NCI-H460 (cell line): ENCODE measurements around the gene ADCK1. TPM values are rescaled to one million over a fixed set of nuclear protein-coding genes. Genes with fewer than 3 reads are reported as not detected.
"Not testable (repeated sequence)": the region's sequence is repeated elsewhere in the genome, so short reads cannot be mapped to it uniquely, and the experiment has no call there.

Experiments used
- DNase-seq: peaks from one replicate; pipeline ENCODE4 v3.0.0-alpha.2; 2016; ENCODE audit warnings: low read depth; ENCODE audit errors: extremely low read depth
- total RNA-seq: library from RNA; depleted of rRNA; stranded (reverse); fragments of >200 nt; shearing (Covaris generic); gene quantifications from 2 replicates; pipeline ENCODE4 v1.2.3, GENCODE V29; 2014

ADCK1 gene
- total RNA-seq, 1 experiment from 2014 or later = 6.7 TPM

DNA sequence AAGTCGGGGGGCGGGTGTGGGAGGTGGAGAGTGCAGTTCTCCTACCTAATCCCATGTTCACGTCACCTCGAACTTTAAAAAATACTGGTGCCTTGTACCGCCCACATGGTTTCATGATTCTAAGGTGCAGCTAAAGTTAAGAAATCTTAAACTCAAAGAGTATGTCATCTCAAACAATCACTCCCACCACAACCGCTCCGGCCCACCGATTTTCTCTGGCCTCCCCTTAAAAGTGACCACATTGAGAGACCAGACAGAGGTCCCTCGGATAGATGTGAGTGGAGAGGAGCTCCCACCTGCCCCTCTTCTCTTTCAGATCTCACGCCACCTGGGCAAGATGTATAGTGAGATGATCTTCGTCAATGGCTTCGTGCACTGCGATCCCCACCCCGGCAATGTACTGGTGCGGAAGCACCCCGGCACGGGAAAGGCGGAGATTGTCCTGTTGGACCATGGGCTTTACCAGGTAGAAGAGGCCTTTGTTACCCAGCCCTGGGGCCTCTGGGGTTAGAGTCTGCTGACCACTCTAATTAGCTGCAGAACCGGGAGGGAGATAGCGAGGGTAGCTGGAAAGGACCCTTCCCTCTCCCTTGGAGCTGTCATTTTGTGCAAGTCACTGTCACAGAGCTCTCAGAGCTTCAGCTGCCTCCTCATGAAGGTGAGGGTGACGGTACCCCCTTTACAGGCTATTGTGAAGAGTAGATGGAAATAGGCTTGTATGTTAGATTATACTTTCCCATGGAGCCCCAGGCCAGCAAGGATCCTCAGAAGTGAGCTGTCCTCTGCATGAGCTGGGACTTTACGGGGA is 124.4 kb downstream of the ADCK1 start:
- no peak for DNase-seq

DNA sequence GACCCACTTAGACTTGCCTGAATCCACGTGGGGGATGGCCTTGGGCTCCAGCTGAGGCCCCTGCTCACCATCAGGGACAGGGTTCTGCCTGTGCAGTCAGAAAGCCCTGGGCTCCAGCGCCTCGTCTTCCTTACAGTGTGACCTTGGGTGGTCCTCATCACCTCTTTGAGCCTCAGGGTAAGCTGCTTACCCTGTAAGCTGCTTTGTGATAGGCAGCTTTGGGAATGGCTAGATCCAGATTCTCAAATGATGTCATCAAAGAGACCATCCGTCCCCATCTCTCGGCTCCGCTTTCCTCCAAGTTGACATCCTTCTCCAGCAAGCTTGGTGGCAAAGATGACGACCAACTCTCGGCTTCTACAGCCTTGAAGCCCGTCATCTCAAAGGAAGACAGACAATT is 127.0 kb downstream of the ADCK1 start:
- no peak for DNase-seq

DNA sequence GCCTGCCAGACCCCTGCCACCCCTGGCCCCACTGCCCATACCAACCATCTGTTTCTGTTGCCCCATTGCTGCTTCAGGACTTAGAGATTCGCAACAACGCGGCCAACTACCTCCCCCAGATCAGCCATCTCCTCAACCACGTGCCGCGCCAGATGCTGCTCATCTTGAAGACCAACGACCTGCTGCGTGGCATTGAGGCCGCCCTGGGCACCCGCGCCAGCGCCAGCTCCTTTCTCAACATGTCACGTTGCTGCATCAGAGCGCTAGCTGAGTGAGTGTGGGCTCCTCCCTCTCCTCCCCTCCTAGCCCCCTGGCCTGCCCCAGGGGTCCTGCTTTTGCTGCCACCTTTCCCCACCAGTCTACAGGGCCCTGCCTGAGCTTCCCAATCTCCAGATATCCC is 131.5 kb downstream of the ADCK1 start:
- no peak for DNase-seq

DNA sequence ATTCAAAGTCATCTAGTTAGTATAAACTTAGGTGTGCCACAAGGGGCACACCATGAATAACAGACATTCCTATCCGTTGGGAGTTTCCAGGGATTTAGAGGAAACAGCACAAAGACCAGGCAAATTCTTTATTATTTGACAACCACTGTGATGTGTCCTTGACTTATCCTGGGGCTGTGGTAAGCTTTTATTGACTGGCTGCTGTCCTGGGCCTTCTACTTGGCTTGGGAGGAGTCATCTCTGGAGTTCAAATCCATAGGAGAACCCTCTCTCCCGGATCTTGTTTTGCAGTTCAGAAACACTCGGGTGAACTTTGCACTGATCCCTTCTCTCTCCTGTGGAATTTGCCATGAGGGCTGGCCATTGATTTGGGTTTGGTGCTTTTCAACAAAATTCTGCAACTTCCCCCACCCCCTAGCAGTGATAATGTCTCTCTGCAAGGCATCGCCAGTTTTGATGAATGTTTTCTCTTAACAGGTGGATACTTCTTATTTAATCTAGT is 136.3 kb downstream of the ADCK1 start:
- no peak for DNase-seq

DNA sequence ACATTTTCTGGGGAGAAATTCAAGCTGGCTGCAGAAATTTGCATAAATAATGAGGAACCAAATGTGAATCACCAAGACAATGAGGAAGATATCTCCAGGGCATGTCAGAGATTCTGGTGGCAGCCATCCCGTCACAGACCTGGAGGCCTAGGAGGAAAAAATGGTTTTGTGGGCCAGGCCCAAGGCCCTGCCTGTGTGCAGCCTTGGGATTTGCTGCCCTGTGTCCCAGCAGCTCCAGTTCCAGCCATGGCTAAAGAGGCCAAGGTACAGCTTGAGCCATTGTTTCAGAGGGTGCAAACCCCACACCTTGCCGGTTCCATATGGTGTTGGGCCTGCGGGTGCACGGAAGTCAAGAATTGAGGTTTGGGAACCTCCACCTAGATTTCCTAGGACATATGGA is 147.5 kb downstream of the ADCK1 start:
- no peak for DNase-seq

DNA sequence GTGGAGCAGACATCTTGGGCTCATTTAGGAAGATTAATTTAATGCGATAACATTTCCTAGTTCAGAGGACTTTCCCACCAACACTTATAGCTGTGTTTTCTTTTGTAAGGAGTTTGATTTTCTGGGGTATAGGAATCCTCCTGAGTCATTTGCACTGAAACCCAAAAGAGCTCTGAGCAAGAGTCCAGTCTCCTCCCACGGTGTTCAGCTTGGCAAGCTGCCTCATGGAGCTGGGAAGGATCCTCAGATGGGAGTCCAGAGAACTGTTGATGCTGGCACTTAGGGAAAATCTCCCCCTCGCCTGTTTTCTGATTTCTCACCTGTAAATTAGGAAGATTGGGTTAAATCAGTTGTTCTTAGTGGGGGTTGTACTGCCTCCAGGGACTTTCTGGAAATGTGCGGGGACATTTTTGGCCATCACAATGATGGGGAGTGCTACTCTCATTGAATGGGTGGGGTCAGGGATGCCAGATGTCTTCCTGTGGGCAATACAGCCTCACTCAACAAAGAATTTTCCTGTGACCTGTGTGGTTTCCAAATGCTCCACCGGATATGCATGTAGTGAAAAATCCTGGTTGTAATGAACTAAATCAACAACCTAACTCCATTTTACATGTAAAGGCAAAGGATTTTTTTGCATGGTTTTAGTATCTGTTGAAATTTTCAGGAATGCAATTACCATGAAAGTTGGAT is 150.6 kb downstream of the ADCK1 start:
- no peak for DNase-seq

DNA sequence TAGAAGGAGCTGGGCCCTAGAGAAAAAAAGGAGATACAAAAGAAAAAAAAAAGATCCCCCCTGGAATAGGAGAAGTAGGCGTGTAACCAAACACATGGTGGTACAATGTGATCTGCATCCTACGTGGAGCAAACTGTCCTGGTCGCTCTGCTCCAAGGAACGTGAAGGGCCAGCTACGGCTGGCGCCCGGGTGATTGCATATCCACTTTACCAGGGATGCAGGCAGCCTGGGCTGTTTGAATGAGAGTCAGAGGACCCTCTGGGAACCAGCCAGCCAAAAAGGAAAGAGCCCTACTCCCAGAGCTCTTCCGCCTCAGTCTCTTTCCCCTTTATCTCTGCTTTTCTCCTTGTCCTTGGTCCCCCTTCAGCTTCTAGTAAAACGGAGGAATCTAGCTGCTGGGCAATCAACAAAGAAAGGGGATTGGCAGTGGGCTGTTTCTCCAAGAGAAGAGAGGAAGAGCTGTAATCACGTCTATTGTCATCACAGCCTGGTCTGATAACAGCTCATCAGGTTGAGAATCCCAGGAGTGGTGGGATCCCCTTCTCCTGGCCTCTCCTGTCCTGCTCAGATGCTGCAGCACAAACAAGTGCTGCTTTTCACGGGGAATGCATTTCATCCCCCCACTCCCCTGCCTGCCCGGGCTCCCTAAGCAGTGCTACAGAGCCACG is 156.0 kb downstream of the ADCK1 start:
- DNase-seq = no peak

DNA sequence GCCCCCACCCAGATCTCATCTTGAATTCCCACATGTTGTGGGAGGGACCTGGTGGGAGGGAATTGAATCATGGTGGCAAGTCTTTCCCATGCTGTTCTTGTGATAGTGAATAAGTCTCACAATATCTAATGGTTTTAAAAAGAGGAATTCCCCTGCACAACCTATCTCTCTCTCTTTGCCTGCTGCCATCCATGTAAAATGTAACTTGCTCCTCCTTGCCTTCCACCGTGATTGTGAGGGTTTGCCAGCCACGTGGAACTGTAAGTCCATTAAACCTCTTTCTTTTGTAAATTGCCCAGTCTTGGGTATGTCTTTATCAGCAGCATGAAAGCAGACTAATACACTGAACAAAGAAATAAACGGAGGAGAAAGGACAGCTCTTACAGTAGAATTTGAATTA is 159.8 kb downstream of the ADCK1 start:
- DNase-seq = not testable (repeated sequence)

DNA sequence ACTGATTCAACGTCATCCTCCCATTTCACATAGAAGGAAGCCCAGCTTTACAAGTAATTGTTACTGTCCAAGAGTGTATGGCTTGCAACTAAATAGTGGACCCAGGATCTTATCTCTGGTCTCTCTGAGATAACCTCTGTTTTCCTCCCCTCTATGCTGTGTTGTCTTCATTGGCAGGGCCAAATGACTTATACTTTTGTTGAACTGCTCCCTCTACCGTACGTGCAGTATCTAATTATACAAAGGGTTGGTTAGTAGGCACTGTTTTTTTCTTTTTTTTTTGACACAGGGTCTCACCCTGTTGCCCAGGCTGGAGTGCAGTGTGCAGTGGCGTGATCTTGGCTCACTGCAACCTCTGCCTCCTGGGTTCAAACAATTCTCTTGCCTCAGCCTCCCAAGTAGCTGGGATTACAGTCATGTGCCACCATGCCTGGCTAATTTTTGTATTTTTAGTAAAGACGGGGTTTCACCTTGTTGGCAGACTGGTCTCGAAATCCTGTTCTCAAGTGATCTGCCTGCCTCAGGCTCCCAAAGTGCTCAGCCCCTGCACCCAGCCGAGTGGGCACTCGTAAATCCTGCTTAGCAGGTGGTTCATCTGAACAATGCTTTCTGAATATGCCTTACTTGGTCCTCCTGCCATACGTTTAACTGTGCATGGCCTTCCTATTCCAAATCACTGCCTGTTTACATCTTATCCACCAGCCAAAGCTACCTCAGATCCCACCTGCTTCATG is 162.1 kb downstream of the ADCK1 start:
- DNase-seq = no peak

DNA sequence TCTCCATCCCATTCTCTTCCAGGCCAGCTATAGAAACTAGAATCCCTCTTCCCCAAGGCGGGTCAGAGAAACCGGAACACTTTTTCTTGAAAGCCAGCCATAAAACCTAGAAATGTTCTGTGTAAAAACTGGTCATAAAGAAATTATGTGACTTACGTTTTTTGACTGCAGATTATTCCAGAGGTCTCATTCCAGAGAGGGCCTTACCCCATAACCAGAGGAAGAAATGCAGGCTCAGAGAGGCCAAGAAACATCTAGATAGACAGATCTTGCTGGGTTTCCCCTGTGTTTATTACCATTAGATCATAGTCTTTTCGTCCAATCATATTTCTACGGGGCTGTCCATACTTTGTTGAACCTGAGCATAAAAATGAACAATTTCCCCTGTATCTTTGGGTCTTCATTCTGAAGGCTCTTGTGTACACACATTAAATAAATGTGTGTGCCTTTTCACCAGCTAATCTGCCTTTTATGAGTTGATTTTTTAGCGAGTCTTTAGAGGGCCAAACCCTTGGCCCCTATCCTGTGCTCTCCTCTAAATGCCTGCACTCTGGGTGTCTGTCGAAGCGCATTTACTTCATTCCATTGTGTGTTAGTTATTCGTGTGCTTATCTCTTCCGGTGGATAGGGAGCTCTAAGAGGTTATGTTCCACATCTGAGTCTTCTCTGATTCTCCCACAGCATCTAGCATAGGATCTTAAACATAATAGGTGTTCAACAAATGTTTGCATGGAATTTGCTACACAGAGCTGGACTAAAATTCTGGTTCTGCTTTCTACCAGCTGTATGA is 163.0 kb downstream of the ADCK1 start:
- DNase-seq = no peak

DNA sequence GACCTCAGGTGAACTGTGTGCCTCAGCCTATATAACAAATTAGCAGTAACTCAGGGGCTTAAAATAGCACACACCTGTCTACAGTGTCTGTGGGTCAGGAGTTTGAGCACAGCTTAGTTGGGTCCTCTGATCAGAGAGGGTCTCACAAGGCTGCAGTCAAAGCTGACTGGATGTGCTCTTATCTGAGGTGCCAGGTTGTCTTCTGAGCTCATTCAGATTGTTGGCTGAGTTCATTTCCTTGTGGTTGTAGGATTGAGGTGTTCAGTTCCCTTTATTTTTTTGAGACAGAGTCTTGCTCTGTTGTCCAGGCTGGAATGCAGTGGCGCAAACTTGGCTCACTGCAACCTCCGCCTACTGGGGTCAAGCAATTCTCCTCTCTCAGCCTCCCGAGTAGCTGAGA is 164.7 kb downstream of the ADCK1 start:
- DNase-seq = no peak

DNA sequence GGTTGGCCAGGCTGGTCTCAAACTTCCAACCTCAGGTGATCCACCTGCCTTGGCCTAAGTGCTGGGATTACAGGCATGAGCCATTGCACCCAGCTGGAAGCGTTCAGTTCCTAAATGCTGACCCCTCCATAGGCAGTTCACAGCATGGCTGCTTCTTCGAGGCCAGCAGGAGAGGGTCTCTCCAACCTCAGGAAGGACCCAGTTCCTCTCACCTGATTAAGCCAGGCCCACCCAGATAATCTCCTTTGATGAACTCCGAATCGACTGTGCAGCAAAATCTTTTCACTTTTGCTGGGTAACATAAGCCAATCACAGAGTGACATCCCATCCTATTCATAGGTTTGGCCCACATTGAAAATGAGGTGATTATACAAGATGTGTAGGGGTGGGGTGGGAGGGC is 165.1 kb downstream of the ADCK1 start:
- no peak for DNase-seq

DNA sequence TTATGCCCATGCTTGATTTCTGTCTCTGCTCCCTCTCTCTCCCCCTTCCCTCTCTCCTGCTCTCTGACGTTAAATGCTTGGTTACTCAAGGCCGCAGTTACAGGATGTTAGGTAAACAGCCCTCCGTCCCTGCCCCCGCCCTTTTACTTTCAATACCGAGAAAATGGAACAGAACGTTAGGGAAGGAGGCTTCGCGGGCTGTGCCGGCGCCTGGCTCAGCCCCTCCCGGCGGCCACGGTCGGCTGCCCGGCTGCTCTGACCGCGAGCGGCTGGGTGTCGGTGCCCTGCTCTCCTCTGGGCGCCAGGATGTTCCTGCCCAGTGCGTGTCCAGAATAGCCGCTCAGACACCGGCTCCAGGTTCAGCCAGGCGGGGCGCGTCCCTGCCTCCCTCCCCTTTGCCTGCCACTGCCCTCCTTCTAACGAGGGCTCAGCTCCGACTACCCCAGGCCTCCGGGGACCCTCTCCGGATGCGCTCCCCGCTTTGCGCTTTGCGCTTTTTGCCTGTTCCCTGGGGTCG is 166.1 kb downstream of the ADCK1 start:
- no peak for DNase-seq

DNA sequence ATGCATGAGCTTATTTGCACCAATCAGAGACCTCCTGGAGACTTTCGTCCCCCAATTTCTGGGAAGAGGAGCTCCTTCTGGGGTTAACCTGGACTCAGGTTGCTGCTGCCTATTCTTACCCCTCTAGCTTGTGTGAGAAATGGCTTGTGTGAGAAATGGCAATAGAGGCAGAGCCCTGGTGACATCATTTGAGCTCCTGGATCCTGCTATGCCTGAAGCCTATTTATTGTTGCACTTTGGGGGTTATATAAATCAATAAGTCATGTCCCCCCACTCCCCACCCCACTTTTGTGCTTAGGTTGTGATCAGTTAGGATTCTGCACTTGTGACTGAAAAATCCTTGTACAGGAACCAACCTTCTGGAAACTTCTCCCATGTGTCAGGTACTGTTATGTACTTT is 167.2 kb downstream of the ADCK1 start:
- DNase-seq = no peak

DNA sequence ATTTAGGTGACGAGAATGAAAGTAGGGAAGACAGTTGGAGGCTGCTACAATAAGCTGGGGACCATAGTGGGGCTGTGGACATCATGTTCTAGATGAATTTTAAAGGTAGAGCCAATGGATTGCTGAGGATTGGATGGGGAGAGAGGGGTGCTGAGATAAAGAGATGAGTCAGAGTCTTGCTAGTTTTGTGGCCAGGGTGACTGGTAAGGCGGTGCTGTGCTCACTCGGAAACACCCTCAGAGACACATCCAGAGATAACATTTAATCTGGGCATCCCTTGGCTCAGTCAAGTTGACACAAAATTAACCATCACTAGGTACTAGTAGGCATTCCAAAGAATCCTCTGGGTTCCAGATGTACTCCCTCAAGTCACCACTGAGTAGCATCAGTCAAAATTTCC is 170.7 kb downstream of the ADCK1 start:
- no peak for DNase-seq

DNA sequence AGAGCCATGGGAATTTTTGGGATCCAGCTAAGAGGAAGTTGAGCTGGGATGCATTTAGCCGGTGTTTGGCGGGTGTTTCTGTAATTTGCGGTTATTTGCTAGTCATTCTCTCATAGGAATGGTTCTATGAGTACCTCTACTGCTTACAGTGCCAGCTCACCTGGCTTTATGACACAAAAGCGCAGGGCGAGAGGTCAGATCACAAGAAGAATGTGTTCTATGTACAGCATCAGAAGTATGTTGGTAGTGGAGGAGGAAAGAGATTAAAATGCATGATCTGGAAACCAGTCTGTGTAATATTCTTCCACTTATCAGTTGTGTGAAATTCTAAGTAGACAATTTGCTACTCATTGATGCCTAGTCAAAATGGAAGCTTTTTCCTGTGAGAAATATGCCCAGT is 173.3 kb downstream of the ADCK1 start:
- no peak for DNase-seq

DNA sequence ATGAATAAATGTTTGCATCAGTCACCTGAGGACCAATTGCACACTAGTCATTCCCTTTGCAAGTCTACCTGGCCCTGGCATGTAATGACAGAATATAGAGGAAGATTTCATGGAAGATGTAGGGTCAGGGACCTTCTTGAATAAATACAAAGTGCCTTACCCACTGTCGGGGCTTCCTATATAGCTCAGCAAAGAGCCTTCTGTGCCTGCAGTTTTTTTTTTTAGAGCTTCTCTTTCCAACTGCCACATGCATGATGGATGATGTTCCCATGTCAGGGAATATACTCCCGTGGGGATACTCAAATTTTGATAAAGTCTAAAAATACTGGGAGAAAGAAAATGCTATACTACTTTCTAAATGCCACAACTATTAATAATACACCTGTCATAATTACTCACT is 176.7 kb downstream of the ADCK1 start:
- no peak for DNase-seq

DNA sequence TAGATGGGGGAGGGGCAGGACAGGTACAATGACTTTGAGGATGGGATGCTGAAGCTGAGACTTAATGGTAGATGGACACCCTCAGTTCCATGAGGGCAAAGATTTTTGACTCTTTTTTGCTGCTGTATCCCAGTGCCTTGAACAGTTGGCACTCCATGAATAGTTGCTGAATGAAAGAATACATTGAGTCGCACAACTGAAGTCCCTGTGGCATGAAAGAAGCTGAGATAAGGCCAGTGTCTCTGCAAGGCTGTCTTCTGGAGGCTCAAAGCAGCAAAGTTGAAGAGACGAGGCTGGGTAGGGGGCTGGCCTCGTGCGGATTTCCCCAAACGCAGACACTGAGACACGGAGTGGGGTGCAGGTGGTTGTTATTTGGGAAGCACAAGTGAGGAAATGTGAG is 179.3 kb downstream of the ADCK1 start:
- no peak for DNase-seq

DNA sequence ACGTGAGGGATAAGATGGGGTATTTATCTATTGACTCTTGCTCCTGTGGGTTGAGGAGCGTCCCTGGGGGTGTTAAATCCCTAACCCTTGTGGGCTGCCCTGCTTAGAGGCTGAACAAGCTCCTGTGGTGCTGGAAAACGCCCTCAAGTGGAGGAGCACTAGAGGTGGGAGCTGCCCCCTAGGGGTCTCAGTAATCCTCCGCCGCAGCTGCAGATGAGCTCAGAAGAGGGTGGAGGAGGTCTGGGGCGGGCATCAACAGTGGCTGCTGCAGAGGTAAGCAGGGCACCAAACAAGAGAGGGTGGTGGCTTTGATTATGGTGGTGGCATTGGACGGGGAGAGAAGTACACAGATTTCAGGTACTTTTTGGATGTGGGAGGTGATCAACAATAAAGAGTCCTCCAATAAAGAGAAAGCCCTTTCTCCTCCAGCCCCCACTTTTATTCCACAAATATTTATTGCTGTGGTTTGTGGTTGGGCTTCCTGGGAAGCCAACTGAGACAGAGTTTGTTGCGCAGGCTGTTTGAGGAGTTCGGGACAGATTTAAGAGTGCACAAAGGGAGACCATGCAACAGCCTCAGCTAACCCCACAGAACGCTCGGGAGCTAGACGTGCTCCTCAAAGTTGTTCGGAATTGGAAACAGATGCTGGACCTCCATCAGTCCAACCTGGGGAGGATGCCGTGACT is 179.9 kb downstream of the ADCK1 start:
- no peak for DNase-seq
